Esophagus (tissue), 2 donors: ENCODE data around the gene ALPP. TPM values are rescaled to one million over a fixed set of nuclear protein-coding genes. Genes with fewer than 3 reads are reported as not detected.
A peak's percentile ranks its signal among the peaks of the same experiment; 100 is the strongest.
"Not testable (repeated sequence)": the region's sequence is repeated elsewhere in the genome, so short reads cannot be mapped to it uniquely, and the experiment has no call there.

ENCODE experiments used
- H3K27ac ChIP-seq, 2 donors: one replicate each; pipeline ENCODE4 v1.5.1; 2013; ENCODE audit warnings: low read depth in 2 of 2, mild to moderate bottlenecking in 2 of 2, inconsistent platforms in 1 of 2, low read length in 1 of 2, moderate library complexity in 1 of 2
- H3K27me3 ChIP-seq, 2 donors: one replicate each; pipeline ENCODE4 v1.6.1; 2013; ENCODE audit warnings: low read length in 2 of 2, control low read depth in 1 of 2, mild to moderate bottlenecking in 1 of 2; ENCODE audit not compliant: insufficient read depth in 2 of 2, control insufficient read depth in 1 of 2
- H3K36me3 ChIP-seq, 2 donors: one replicate each; pipeline ENCODE4 v1.6.1; 2013; ENCODE audit warnings: low read length in 1 of 2; ENCODE audit not compliant: control insufficient read depth in 2 of 2, insufficient read depth in 2 of 2
- H3K4me1 ChIP-seq, 2 donors: one replicate each; pipeline ENCODE4 v1.6.1; 2013; ENCODE audit warnings: low read length in 1 of 2; ENCODE audit not compliant: control insufficient read depth in 2 of 2, insufficient read depth in 2 of 2
- H3K4me3 ChIP-seq, 2 donors: one replicate each; pipeline ENCODE4 v1.5.1; 2013; ENCODE audit warnings: low read length in 2 of 2, mild to moderate bottlenecking in 2 of 2, low read depth in 1 of 2, moderate library complexity in 1 of 2
- H3K9me3 ChIP-seq, 2 donors: one replicate each; pipeline ENCODE4 v1.6.1; 2013; ENCODE audit warnings: mild to moderate bottlenecking in 2 of 2, low read depth in 1 of 2, low read length in 1 of 2, moderate library complexity in 1 of 2; ENCODE audit not compliant: control insufficient read depth in 2 of 2, insufficient read depth in 1 of 2
- WGBS, 2 donors: extraction: QIAGEN DNeasy Blood & Tissue Kit; methylation state at CpG; one replicate each; pipeline ENCODE4 v1.1.7; 2013; 5-methylcytosine and 5-hydroxymethylcytosine counted together
- polyA plus RNA-seq, 2 donors: library from polyadenylated mRNA; stranded (reverse); fragments of 200-250 nt; gene quantifications; one replicate each; pipeline ENCODE4 v1.2.3, GENCODE V29; 2013
- donor health status: healthy with polysubstance abuse.
- donor health status: Bipolar disorder and iron deficiency.

The ALPP gene
- polyA plus RNA-seq, 2 donors, result not detected

DNA sequence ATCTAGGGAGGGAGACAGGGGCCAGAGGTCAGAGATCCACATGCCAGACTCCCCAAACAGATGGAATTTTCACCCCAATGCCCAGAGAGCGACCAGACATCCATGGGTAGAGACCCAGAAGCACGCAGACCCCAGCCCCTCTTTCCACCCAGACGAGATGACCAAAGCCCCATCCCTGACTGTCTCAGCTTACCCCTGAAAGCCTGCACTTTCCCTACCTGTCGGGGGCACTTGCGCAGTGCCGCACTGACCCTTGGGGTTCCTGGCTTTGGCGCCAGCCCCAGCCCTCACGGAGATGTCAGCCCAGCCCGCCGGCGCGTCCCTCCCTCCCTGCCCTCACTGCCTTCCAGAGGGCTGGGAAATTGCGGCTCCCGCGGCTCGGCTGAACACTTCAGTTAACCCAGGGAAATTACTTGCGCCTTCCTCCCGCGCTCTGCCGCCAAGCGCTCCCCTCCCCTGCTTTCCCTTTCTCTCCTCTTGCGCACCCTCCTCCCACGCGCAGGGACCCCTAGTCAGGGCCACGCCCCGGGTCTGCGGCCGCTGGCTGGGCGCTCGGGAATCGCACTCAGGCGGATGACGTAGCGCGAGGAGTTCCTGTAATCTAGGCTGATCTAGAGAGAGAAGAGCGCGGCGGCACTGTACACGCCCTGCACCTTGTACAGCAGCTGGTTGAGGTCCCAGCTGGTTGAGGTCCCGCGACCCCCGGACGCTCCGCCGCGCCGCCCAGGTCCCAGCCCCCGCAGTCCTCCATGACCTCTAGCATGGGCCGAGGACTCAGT is 40.1 kb downstream of the ALPP start:
- H3K9me3 ChIP-seq, result peaks cover 0 to 4% of the 10 kb centered on the region in 2 donors
- peak overlapping the region; percentile 9 to 37 for H3K4me3 ChIP-seq
- 1 to 2% methylated on average over 47 to 49 of the region's 49 CpGs for WGBS, 2 donors
- H3K27me3 ChIP-seq, result peaks cover 7 to 18% of the 10 kb centered on the region in 2 donors
- no peaks in the 10 kb centered on the region for H3K36me3 ChIP-seq
- H3K4me1 ChIP-seq, result peaks cover 15 to 22% of the 10 kb centered on the region in 2 donors
- no peak overlapping the region for H3K27ac ChIP-seq

DNA sequence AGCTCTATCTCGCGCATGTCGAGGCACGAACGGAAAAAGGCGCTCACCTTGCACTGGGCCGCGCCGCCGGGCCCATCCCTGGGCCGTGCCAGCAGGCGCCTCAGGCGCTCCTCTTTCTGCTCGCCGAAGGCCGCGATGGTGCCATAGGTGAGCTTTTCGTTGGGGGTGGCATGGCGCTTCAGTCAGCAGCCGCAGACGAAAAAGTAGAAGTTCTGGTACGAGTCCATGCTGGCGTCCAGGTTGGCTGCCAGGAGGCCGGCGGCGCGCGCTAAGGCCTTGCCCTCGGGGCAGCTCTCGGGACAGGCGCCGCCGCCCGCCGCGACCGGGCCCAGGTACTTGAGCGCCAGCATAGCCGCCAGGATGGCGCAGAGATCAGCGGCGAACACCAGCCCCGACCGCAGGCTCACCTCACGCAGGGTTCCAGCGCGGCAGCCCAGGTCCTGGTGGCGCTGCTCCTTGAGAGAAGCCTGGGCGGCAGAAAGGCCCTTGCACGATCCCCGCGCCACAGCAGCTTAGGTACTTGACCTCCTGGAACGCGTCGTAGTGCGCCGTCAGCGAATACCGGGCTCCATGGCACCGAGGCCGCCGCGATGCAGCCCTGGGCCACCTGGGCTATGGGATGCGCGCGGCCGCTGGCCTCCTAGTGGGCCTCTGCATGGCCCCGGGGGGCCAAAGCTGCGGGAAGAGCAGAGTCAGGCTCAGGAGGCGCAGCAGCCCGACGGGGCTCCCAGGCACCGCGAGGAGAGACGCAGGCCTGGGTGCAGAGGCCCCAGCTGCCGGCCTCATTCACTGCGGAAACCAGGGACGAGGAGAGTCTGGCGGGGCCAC is 40.9 kb downstream of the ALPP start:
- H3K4me3 ChIP-seq, result peak overlapping the region in 1 of 2 donors; percentile 37
- H3K27ac ChIP-seq, result no peak overlapping the region
- H3K27me3 ChIP-seq, result peaks cover 7 to 18% of the 10 kb centered on the region in 2 donors
- H3K9me3 ChIP-seq, result peaks cover 0 to 4% of the 10 kb centered on the region in 2 donors
- WGBS, 2 donors, result 4 to 7% methylated on average over 78 to 79 of the region's 79 CpGs
- H3K4me1 ChIP-seq, result peaks cover 15 to 22% of the 10 kb centered on the region in 2 donors
- no peaks in the 10 kb centered on the region for H3K36me3 ChIP-seq

DNA sequence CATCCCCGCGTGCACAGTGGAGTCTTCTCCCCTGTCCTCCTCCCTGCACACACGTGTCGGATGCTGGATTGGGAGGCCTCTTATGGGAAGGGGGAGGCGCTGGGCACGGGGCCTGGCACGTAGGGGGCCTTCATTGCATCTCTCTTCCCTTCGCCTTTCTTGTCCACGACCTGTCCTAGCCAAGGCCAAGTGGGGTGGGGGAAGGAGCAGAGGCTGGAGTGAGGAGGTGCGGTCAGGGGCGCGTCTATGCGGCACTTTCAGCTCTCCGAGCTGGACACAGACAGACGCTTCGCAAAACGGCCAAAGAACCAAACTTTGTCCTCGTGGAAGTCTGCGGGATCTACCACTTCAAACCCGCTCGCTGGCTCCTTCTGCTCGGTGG is 41.5 kb downstream of the ALPP start:
- H3K9me3 ChIP-seq, result peaks cover 0 to 4% of the 10 kb centered on the region in 2 donors
- no peak overlapping the region for H3K27ac ChIP-seq
- H3K4me3 ChIP-seq, result no peak overlapping the region
- peaks cover 15 to 22% of the 10 kb centered on the region in 2 donors for H3K4me1 ChIP-seq
- no peaks in the 10 kb centered on the region for H3K36me3 ChIP-seq
- peaks cover 7 to 18% of the 10 kb centered on the region in 2 donors for H3K27me3 ChIP-seq
- 10 to 11% methylated on average over 22 of the region's 22 CpGs for WGBS, 2 donors

DNA sequence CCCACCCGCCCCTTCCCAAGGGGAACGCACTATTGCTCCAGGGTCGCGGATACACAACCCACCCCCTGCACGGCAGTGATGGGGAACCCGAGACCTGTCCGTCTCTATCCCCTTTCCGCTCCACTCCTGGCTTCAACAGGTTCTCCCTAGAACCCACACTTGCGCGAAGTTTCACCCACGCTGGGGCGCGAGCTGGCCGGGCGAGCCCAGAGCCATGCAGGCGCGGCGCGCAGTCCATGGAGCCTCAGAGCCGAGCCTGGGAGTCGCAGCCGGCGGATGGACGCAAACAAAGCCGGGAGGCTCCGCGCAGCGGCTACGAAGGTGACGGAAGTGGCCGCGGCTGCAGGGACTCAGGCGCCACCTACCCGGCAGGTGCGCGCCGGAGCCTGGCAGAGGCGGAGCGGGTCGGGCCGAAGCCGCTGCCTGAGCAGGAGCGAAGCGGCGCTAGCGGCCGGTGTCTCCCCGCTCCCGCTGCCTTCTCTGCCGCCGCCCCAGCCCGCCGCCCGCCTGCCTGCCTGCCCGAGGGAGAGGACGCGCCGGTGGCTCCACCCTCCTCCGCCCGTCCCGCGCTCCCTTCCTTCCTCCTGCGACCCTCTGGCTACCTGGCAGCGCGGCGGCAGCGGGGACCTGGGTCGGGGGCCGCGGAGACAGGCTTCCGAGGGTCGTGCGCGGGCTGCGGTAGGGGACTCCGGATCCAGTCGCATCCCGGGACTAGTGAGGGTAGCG is 42.1 kb downstream of the ALPP start:
- Histone ChIP-seq H3K36me3 (no peaks in the 10 kb centered on the region), H3K4me3 (peak overlapping the region; percentile 3 to 28), H3K27me3 (peaks cover 7 to 18% of the 10 kb centered on the region in 2 donors), H3K27ac (no peak overlapping the region), H3K4me1 (peaks cover 15 to 22% of the 10 kb centered on the region in 2 donors), H3K9me3 (peaks cover 0 to 4% of the 10 kb centered on the region in 2 donors)
- 1 to 2% methylated on average over 57 to 79 of the region's 79 CpGs for WGBS, 2 donors

DNA sequence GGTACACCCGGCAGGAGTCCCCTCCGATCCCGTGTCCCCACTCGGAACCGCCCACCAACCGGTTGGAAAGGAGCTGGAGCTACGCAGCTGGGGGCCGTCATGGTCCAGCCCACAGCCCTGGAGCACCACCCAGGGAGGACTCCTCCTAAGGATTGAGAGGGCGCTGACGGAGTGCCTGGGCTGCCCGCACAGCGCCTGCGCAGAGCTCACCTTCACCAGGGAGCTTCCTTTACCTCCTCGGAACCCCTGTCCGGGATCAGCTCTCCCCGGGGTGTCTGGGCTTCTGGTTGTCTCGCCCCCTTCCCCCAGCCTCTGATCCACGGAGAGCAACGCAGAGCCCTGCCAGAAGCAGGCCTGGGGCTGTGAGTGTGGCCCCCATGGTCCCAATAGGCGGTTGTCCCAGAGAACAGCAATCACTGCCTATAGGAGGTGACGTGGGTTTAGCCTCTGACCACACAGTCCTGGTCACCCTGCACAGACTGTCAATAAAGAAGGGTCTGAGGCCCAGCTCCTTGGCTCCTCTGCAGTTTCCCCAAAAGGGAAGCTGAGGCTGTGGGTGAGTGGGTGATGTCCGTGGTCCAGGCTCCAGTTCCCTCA is 42.7 kb downstream of the ALPP start:
- H3K4me3 ChIP-seq, result peak overlapping the region; percentile 3 to 28

DNA sequence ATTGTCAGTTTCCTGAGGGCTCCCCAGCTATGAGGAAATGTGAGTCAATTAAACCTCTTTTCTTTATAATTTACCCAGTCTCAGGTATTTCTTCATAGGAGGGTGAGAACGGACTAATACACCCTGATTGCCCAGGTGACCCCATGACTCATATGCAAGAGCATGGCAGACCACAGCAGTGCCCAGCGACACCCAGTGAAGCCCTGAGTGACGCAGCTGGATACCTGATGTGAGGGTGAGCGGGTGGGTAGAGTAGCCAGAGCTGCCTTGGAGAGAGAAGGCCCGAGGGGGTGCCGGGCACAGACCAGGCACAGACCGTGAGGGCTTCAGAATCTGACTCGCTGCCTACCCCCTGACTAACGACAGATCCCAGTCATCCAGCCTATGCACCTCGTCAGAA is 43.5 kb downstream of the ALPP start:
- H3K9me3 ChIP-seq, result peaks cover 0 to 4% of the 10 kb centered on the region in 2 donors
- peaks cover 15 to 22% of the 10 kb centered on the region in 2 donors for H3K4me1 ChIP-seq
- H3K4me3 ChIP-seq, result no peak overlapping the region
- H3K27me3 ChIP-seq, result peaks cover 7 to 18% of the 10 kb centered on the region in 2 donors
- no peaks in the 10 kb centered on the region for H3K36me3 ChIP-seq
- WGBS, 2 donors, result 90 to 93% methylated on average over 10 of the region's 10 CpGs
- no peak overlapping the region for H3K27ac ChIP-seq

More for the DNA sequence above, 42.7 kb downstream of the ALPP start:
- 24 to 25% methylated on average over 22 of the region's 22 CpGs for WGBS, 2 donors
- no peaks in the 10 kb centered on the region for H3K36me3 ChIP-seq
- no peak overlapping the region for H3K27ac ChIP-seq
- peaks cover 15 to 22% of the 10 kb centered on the region in 2 donors for H3K4me1 ChIP-seq
- peaks cover 7 to 18% of the 10 kb centered on the region in 2 donors for H3K27me3 ChIP-seq
- H3K9me3 ChIP-seq, result peaks cover 0 to 4% of the 10 kb centered on the region in 2 donors

DNA sequence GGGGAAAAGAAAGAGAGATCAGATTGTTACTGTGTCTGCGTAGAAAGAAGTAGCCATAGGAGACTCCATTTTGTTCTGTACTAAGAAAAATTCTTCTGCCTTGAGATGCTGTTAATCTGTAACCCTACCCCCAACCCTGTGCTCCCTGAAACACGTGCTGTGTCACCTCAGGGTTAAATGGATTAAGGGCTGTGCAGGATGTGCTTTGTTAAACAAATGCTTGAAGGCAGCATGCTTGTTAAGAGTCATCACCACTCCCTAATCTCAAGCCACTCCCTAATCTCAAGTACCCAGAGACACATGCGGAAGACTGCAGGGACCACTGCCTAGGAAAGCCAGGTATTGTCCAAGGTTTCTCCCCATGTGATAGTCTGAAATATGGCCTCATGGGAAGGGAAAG is 44.4 kb downstream of the ALPP start:
- H3K27ac ChIP-seq, H3K4me3 ChIP-seq, H3K36me3 ChIP-seq, H3K9me3 ChIP-seq: not testable (repeated sequence)
- H3K4me1 ChIP-seq, result peaks cover 15 to 22% of the 10 kb centered on the region in 2 donors
- WGBS, 2 donors, result 42 to 47% methylated on average over 3 of the region's 3 CpGs
- H3K27me3 ChIP-seq, result peaks cover 9 to 18% of the 10 kb centered on the region in 2 donors

DNA sequence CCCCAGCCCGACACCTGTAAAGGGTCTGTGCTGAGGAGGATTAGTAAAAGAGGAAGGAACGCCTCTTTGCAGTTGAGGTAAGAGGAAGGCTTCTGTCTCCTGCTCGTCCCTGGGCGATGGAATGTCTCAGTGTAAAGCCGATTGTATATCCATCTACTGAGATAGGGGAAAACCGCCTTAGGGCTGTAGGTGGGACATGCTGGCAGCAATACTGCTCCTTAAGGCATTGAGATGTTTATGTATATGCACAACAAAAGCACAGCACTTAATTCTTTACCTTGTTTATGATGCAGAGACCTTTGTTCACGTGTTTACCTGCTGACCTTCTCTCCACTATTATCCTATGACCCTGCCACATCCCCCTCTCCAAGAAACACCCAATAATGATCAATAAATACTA is 44.9 kb downstream of the ALPP start:
- not testable (repeated sequence) for H3K9me3 ChIP-seq, H3K27ac ChIP-seq, H3K4me3 ChIP-seq, H3K36me3 ChIP-seq
- Histone ChIP-seq H3K4me1 (peaks cover 15 to 22% of the 10 kb centered on the region in 2 donors), H3K27me3 (peaks cover 9 to 18% of the 10 kb centered on the region in 2 donors)
- 39 to 41% methylated on average over 6 to 7 of the region's 7 CpGs for WGBS, 2 donors
